Activated CD8-positive, alpha-beta T cell treated with anti-CD3 and anti-CD28 coated beads for 36 hours (primary cell): ENCODE measurements around the gene RNF151. TPM values are rescaled to one million over a fixed set of nuclear protein-coding genes. Genes with fewer than 3 reads are reported as not detected.

Experiments used
- ATAC-seq: fragments of 200-7000 bp; cut with Tn5 transposase; one replicate; pipeline ENCODE4 v1.10.0; 2021; ENCODE audit warnings: mild to moderate bottlenecking, moderate library complexity
- CTCF ChIA-PET: fragments of 350-600 bp; sonication (Branson Sonifier 250); formaldehyde crosslinking; loops from one replicate; lab custom pipeline; 2021; ENCODE audit warnings: antibody characterized with exemption; lab: Charles Lee
- POLR2A ChIA-PET: fragments of 350-600 bp; sonication (Branson Sonifier 250); formaldehyde crosslinking; loops from one replicate; lab custom pipeline; 2021; ENCODE audit warnings: antibody characterized with exemption; lab: Charles Lee
- DNase-seq: peaks from one replicate; pipeline ENCODE4 v3.0.0-alpha.2; 2020
- H3K27ac Mint-ChIP-seq: one replicate; pipeline ENCODE4 v1.8.0; 2021; ENCODE audit warnings: mild to moderate bottlenecking, mixed read lengths
- H3K27me3 Mint-ChIP-seq: one replicate; pipeline ENCODE4 v1.8.0; 2021; ENCODE audit warnings: mixed read lengths
- H3K36me3 Mint-ChIP-seq: one replicate; pipeline ENCODE4 v1.8.0; 2021; ENCODE audit warnings: low read depth, mixed read lengths
- H3K4me1 Mint-ChIP-seq: one replicate; pipeline ENCODE4 v1.8.0; 2021; ENCODE audit warnings: low read depth, mixed read lengths
- H3K4me3 Mint-ChIP-seq: one replicate; pipeline ENCODE4 v1.8.0; 2021; ENCODE audit warnings: mild to moderate bottlenecking, moderate library complexity, mixed read lengths
- H3K9me3 Mint-ChIP-seq: one replicate; pipeline ENCODE4 v1.8.0; 2021; ENCODE audit warnings: mixed read lengths
- intact Hi-C: fragments of 100-400 bp; cut with micrococcal nuclease; formaldehyde crosslinking; loops from one replicate; pipeline ENCODE4 v1.10.0; 2022
- total RNA-seq, 2 experiments: library from RNA; stranded (reverse); gene quantifications; one replicate each; pipeline ENCODE4 v1.2.3, GENCODE V29; 2021
- TF ChIP-seq, protein P1 (sequence below): fragments of 200-600 bp; IDR thresholded peaks from one replicate; pipeline ENCODE4 v1.8.0; 2022; ENCODE audit warnings: antibody characterized with exemption, mild to moderate bottlenecking

RNF151 gene
- total RNA-seq, 2 experiments from 2014 or later: not detected

DNA sequence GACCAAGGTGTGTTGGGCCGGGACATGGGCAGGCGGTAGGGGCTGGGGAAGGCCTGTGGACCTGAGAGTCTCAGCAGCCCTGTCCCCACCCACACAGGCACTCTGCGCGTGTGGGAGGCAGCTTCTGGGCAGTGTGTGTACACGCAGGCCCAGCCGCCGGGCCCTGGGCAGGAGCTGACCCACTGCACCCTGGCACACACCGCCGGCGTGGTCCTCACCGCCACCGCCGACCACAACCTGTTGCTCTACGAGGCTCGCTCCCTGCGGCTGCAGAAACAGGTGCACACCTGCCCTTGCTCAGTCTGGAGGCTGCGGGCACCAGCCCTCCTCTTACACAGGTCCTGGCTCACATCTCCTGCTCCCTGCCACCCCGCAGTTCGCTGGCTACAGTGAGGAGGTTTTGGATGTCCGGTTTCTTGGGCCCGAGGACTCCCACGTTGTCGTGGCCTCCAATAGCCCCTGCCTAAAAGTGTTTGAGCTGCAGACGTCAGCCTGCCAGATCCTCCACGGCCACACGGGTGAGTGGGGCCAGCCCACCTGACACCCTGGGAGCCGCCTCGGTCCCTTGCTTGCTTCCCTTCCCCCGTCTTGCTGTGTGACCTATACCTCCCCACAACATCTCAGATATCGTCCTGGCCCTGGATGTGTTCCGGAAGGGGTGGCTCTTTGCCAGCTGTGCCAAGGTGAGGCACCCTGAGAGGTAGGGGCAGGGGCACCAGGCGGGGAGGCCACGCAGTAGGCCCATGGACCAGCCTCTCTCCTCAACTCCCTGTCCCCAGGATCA, 9.0 kb downstream of the RNF151 start:
- Mint-ChIP-seq H3K36me3 (peaks cover 46% of the 10 kb centered on the region), H3K4me1 (peaks cover 21% of the 10 kb centered on the region), H3K27me3 (peaks cover 5% of the 10 kb centered on the region), H3K4me3 (no peak overlapping the region), H3K9me3 (no peaks in the 10 kb centered on the region), H3K27ac (no peak overlapping the region)
- ATAC-seq (no peak), DNase-seq (no peak)
- TF ChIP-seq, protein P1, sequence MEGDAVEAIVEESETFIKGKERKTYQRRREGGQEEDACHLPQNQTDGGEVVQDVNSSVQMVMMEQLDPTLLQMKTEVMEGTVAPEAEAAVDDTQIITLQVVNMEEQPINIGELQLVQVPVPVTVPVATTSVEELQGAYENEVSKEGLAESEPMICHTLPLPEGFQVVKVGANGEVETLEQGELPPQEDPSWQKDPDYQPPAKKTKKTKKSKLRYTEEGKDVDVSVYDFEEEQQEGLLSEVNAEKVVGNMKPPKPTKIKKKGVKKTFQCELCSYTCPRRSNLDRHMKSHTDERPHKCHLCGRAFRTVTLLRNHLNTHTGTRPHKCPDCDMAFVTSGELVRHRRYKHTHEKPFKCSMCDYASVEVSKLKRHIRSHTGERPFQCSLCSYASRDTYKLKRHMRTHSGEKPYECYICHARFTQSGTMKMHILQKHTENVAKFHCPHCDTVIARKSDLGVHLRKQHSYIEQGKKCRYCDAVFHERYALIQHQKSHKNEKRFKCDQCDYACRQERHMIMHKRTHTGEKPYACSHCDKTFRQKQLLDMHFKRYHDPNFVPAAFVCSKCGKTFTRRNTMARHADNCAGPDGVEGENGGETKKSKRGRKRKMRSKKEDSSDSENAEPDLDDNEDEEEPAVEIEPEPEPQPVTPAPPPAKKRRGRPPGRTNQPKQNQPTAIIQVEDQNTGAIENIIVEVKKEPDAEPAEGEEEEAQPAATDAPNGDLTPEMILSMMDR: no peak
- ChIA-PET POLR2A (interaction anchor here (0.8 to 29.2 kb wide), 5 partner anchors 9 to 179 kb away, joined by 3 to 505 read pairs (median 4); partner anchors contain the start of genes GFER, NDUFB10, RNF151 and RPS2), CTCF (no interaction called here)
- intact Hi-C loops: no loop called here

DNA sequence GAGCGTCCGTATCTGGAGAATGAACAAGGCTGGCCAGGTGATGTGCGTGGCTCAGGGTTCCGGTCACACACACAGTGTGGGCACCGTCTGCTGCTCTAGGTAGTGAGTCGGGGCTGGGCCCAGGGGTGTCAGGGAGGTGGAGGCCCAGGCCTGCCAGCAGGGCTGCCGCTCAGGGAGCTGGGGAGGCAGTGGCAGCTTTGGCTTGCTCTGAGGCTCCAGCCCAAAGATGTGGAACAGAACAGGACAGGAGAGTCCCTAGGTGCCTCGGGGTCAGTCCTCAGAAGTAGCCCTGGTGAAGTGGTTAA, 9.5 kb downstream of the RNF151 start:
- peaks cover 20% of the 10 kb centered on the region for H3K4me1 Mint-ChIP-seq
- peaks cover 10% of the 10 kb centered on the region for H3K27me3 Mint-ChIP-seq
- POLR2A ChIA-PET: interaction anchor here (0.8 to 29.2 kb wide), 5 partner anchors 8 to 179 kb away, joined by 3 to 505 read pairs (median 4); partner anchors contain the start of genes GFER, NDUFB10, RNF151 and RPS2
- TF ChIP-seq, protein P1: no peak
- DNase-seq: no peak
- H3K36me3 Mint-ChIP-seq: peaks cover 46% of the 10 kb centered on the region
- H3K4me3 Mint-ChIP-seq: no peak overlapping the region
- intact Hi-C loops: no loop called here
- H3K27ac Mint-ChIP-seq: no peak overlapping the region
- H3K9me3 Mint-ChIP-seq: no peaks in the 10 kb centered on the region
- CTCF ChIA-PET: no interaction called here
- no peak for ATAC-seq

DNA sequence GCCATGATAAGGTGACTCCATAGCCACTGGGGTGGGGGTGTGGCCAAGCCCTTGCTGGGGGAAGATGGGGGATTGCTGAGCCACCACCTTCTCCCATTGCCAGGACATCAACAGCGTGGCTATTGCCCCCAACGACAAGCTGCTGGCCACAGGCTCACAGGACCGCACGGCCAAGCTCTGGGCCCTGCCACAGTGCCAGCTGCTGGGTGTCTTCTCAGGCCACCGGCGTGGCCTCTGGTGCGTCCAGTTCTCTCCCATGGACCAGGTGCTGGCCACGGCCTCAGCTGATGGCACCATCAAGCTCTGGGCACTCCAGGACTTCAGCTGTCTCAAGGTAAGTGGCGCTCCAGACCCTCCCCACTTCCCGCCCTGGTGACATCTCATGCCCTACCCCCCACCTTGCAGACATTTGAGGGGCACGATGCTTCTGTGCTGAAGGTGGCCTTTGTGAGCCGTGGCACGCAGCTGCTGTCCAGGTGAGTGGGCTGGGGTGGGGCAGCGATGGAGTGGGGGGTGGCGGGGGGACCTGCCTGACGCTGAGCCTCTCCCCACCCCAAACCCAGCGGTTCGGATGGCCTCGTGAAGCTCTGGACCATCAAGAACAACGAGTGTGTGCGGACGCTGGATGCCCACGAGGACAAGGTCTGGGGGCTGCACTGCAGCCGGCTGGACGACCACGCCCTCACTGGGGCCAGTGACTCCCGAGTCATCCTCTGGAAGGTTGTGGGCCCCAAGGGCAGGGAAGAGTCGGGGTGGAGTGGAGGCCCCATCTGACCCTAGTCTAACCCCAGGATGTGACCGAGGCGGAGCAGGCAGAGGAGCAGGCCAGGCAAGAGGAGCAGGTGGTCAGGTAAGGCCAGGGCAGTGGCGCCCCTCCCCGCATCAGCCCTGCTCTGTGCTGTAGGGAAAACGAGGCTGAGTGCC, 10.6 kb downstream of the RNF151 start:
- TF ChIP-seq, protein P1: no peak
- CTCF ChIA-PET: no interaction called here
- POLR2A ChIA-PET: interaction anchor here (1.1 to 29.2 kb wide), 3 partner anchors 10 to 19 kb away, joined by 3 to 505 read pairs (median 20); partner anchors contain the start of genes NDUFB10, RNF151, RPS2 and TBL3
- H3K27ac Mint-ChIP-seq: no peak overlapping the region
- ATAC-seq (no peak), DNase-seq (no peak)
- peaks cover 20% of the 10 kb centered on the region for H3K4me1 Mint-ChIP-seq
- H3K4me3 Mint-ChIP-seq: no peak overlapping the region
- no peaks in the 10 kb centered on the region for H3K9me3 Mint-ChIP-seq
- intact Hi-C loops: no loop called here
- peaks cover 39% of the 10 kb centered on the region for H3K36me3 Mint-ChIP-seq
- H3K27me3 Mint-ChIP-seq: peaks cover 19% of the 10 kb centered on the region

DNA sequence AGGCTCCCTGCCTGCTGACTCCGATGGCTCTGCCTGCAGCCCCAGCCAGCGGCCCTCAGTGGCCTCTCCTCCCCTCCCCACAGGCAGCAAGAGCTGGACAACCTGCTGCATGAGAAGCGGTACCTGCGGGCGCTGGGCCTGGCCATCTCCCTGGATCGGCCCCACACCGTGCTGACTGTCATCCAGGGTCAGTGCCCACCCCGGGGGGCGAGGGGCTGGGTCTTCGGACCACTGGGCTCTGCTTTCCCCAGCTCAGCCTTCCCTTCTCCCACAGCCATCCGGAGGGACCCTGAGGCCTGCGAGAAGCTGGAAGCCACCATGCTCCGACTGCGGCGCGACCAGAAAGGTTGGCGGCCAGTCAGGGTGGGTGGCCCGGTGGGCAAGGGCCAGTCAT, 11.2 kb downstream of the RNF151 start:
- no peak overlapping the region for H3K4me3 Mint-ChIP-seq
- ATAC-seq: no peak
- no peak for DNase-seq
- TF ChIP-seq, protein P1: no peak
- H3K27ac Mint-ChIP-seq: no peak overlapping the region
- CTCF ChIA-PET: no interaction called here
- POLR2A ChIA-PET: interaction anchor here (1.1 to 29.2 kb wide), 3 partner anchors 10 to 18 kb away, joined by 3 to 505 read pairs (median 20); partner anchors contain the start of genes NDUFB10, RNF151, RPS2 and TBL3
- peaks cover 16% of the 10 kb centered on the region for H3K4me1 Mint-ChIP-seq
- H3K9me3 Mint-ChIP-seq: no peaks in the 10 kb centered on the region
- peaks cover 26% of the 10 kb centered on the region for H3K27me3 Mint-ChIP-seq
- H3K36me3 Mint-ChIP-seq: peaks cover 37% of the 10 kb centered on the region
- intact Hi-C loops: no loop called here
